NCI-H2196 (cell line): ENCODE results near the gene UQCC3.
"Not testable (repeated sequence)": the region's sequence is repeated elsewhere in the genome, so short reads cannot be mapped to it uniquely, and the experiment has no call there.

ENCODE experiments used
- DNase-seq: peaks from one replicate; lab custom pipeline; 2025; ENCODE audit not compliant: unreplicated experiment; lab: John Stamatoyannopoulos, UW

The UQCC3 gene

GRCh38 chr11:62665599-62666258 is 5.7 kb upstream of the UQCC3 start:
- DNase-seq: no peak

DNA sequence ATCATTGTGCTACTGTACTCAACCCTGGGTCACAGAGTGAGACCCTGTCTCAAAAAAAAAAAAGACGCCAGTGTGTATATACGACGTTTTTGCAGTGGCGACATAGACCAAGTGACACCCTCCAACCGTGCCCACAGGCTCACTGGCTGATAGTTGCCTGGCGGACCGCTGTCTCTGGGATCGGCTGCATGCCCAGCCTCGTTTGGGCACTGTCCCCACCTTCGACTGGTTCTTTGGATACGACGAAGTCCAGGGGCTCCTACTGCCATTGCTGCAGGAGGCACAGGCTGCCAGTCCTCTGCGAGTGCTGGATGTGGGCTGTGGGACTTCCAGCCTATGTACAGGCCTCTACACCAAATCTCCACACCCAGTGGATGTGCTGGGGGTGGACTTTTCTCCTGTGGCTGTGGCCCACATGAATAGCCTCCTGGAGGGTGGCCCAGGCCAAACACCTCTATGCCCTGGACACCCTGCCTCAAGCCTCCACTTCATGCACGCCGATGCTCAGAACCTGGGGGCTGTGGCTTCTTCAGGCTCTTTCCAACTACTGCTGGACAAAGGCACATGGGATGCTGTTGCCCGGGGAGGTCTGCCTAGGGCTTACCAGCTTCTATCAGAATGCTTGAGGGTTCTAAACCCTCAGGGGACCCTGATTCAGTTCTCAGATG is 5.1 kb upstream of the UQCC3 start:
- no peak for DNase-seq

DNA sequence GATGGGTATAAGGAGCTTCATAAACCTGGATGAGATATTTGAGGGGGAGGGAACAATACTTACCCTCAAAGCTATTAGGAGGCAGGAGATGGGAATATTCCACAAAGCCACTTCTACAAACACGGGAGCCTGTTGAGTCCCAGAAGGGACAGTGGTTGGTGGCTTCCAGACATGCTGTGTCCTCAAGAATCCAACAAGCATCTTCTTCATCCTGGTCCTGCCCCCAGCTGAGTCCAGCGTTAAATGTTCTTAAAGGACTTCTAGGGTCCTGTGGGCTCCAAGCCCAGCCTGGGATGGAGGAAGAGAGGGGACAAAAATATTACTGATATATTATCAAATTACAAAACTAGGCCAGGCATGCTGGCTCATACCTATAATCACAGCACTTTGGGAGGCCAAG is 4.0 kb upstream of the UQCC3 start:
- DNase-seq: no peak

DNA sequence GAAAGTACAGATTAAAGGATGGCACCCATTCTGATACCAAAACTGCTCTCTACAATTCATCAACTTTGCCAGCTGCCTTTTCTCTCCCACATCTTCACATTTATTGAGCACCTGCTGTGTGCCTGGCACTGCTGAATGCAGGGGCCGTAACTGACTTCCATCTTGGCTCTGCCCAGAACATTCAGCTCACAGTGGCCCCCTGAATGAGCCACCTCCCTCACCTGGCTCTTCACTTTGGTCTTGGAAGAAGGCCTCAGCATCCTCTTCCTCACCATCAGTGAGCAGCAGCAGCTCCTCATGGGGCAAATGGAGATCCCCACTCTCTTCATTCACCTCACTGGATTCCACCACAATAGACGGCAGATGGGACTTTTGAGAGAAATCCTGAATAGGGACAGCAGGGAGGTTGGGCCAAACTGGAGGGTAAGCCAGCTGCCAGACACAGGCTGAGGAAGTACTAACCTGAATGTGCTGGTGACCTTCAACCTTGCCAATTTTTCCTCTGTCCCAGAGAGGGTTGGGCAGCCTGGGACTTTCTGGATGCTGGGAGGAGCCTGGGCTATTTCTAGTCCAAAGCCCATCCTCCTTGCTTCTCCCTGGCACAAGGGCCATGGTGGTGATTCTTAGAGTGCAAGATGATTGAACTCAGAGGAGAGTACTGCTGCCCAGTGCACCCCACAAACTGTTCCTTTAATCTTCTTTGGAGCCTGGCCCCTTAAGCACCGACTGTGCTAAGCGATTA is 1.9 kb upstream of the UQCC3 start:
- no peak for DNase-seq

GRCh38 chr11:62671236-62671607 is 251 bp upstream of the UQCC3 start:
- no peak for DNase-seq

- DNase-seq: no peak
These were observed 1.7 kb downstream of the UQCC3 start for GRCh38 chr11:62673196-62673525.

GRCh38 chr11:62675415-62675814 is 3.9 kb downstream of the UQCC3 start:
- not testable (repeated sequence) for DNase-seq

- no peak for DNase-seq
These were observed 5.2 kb downstream of the UQCC3 start for GRCh38 chr11:62676698-62677097.

DNA sequence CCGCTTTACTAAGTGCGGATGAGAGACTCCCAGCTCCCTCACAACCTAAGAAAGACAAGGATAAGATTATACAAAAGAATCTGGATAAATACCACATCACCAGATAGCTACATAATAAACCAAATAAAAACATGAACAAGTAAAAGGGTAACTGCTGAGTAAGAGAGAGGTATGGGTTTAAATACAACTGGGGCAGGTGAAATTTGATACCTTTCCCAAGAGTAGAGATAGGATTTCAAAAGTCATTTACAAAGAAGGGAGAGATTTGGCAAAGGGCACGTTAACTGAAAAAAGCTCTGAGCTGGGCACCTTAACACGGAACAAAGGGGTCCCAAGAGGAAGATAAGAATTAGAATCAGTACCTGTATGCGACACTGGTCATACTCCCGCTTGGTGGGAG is 5.7 kb downstream of the UQCC3 start:
- DNase-seq: no peak

DNA sequence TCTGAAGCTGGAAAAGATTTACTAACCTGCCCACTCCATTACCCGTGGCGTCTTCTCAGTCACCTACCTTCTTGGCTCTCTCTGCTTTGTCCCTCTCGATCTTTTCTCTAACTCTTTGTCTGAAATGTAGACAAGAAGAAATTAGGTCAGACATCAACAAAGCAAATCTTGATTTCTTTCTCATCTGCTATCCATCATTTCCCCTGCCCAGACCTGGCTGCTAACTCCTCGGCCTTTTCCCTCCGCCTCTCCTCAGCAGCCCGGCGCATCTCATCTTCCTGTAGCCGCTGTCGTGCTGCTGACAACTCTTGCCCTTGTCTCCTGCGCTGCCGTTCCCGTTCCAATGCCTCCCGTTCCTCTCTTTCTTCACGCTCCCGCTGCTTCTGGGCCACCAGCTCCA is 6.2 kb downstream of the UQCC3 start:
- DNase-seq: no peak

DNA sequence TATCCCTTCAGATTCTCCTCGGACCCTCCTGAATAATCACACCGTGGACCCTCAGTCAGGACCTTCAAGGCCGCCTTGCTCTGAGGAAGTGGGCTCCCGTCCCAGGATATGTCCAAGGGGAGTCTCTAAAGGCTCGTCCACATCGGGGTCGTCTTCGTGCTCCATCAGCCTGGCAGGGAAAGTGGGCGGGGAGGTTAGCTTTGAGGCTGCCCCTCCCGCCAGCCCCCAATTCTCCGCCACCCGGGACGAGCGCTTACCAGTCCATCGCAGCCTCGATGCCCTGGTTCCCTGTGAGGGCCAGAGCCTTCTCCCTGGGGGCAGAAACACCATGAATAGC is 6.9 kb downstream of the UQCC3 start:
- no peak for DNase-seq

DNA sequence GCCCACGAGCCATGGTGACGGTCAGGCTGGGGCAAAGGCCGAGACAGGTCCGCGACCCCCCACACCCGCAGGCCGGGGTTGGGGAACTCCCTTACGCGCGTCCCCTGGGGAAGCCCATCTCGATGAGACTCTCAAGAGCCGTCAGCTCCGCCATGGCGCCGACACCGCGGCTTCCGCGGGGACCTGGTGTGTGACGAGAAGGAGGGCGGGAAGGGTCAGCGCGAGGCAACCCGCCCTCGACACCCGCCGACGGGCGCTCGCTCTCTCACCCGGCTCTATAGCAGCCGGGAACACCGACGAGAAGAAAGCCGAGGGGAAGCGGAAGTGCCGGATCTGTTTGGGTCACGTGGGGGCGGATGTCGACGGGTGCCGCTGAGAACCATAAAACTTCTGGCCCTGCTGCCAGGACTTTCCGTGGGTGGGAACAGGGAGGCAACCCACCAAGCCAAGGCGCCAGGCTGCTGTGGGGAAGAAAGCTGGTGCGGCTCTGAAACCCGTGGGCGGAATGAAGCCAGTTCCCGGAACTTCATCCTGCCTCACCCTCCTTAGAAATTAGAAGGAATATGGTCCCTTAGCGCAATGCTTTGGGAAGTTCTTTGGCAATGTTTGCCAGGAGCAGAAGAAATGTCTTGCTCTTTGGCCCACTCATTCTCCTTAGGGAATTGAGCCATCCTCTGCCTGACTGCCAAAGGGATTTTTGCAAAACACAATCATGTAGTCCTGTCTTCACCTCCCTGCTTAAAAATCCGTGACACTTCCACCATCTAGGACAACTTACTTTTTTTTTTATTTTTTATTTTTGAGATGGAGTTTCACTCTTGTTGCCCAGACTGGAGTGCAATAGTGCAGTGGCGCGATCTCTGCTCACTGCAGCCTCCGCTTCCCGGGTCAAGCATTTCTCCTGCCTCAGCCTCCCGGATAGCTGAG is 7.6 kb downstream of the UQCC3 start, which contains the start of gene UBXN1:
UBXN1 (minus strand) TSS at position 304 of the 927 bp plus-strand sequence; CDS start at position 154, 150 bp downstream.
- peak; percentile 84 for DNase-seq

DNA sequence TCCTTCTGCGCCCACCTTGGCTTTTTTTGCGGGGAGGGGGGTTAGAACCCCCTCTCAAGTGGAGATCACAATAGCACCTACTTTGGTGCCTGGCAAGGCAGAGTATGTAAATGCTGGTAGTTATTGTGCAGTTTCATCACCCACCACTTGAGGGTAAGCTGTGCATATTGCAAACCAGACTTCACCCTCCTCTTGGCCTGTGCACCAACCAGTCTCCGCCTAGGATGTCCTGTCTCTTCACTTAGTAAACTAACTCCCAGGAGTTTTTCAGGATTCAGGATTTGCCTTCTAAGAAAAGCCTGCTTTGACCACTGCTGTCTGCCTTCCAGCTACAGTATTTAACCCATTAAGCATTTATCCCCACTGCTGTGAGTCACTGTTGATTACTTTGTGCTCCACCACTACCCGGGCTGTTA is 9.4 kb downstream of the UQCC3 start:
- DNase-seq: peak; percentile 50

- no peak for DNase-seq
These were observed 11.0 kb downstream of the UQCC3 start for GRCh38 chr11:62682518-62682917.

DNA sequence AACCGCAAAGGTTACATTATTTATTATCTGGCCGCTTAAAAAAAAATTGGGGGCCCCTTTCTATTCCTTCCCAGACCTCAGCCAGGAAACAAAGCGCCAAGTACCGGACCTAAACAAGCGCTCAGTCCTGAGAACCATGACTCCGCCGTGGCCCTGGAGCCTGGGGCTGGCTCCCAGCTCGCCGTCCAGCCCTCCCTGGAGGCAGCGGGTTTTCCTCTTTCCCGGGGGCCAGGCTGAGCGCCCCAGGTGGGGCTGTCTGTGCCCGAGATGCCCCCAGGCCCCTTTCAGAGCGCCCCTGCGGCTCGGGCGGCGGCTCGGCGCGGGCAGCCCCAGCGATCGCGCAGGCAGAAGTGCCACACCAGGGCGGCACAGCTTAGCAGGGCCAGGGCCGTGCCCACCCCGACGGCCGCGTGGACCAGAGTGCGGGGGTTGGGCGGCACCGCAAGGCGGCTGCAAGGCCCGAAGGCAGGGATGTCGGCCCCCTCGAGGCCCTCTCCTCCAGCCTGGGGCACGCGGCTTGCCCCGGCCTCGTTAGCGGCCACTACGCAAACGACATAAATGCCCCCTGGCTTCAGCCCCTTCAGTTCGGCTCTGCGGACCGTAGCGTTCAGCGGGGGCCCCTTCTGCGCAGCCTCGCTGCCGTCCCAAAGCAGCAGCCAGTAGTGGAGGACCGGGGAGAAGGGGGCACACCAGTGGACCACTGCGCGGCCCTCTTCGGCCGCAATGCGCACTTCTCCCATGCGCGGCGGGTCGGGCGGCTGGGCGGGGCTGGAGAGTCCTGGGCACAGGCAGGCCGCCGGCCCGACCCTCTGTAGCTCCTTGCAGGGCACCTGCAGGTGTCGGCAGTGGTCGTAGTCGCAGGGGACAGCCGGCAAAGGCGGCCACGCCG is 16.3 kb downstream of the UQCC3 start:
- DNase-seq: no peak

DNA sequence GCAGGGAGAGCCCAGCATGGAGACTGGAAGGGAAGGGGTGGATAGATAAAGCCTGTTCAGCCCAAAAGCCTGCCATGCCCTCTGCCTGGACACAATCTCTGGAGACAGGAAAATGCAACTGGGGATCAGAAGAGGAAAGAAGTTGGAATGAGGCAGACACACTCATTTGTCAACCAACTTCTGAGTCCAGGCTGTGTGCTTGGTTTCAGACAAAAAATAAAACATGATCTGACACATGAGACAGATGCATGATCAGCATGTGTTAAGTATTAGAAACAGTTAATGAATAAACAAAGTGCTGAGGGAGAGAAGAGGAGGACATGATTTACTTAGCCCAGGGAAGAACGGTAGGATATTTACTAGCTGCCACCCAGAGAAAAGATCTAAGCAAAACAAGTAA is 17.0 kb downstream of the UQCC3 start:
- DNase-seq: no peak

DNA sequence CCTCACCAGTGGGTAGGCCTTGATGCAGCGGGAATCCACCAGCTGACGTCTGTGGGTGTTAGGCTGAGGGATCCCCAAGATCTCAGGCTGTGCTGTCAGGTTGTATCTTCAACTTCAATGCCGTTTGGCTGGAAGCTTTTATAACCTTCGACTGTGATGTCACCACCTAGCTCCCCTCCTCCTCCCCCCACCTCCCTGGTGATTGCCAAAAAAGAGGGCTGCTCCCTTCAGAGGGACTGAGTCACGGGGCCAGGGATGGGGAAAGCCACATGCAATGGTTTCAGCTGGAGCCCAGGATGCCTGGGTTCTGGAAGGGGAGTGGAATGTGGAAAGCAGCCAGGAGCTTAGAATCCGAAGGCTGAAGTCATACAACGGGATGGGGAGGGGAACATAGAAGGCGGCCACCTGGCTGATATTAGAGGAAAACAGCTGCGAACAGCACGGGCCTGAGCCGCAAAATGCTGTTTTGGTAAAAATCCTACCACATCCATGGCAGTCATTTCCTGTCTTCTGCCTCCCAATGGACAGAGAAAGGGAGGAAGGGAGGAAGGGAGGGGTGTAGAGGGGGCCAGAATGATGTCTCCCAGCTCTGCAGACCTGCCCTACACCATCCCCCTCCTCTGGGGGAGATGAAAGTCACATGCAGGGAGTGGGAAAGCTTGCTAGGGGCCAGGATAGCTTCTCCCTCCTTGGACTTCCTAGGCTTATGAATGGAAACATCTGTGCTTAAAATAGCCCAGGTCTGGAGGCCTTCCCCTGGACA is 18.1 kb downstream of the UQCC3 start, which contains the start of gene LRRN4CL:
LRRN4CL (minus strand) TSS at position 110 of the 763 bp plus-strand sequence. CDS start 1,022 bp downstream, outside the sequence.
- no peak for DNase-seq

GRCh38 chr11:62693624-62694023 is 22.2 kb downstream of the UQCC3 start:
- not testable (repeated sequence) for DNase-seq

GRCh38 chr11:62694455-62695167 is 23.1 kb downstream of the UQCC3 start:
- peak; percentile 63 for DNase-seq
